Left ventricle myocardium inferior (tissue), 1 donor: ENCODE data around the gene OMA1. TPM values are rescaled to one million over a fixed set of nuclear protein-coding genes. Genes with fewer than 3 reads are reported as not detected.

Experiments used
- DNase-seq: peaks from one replicate; pipeline ENCODE4 v3.0.0-alpha.2; 2020
- H3K27ac ChIP-seq: fragments of 200-600 bp; replicated peaks from 2 replicates; pipeline ENCODE4 v1.8.0; 2021
- H3K27me3 ChIP-seq: fragments of 200-600 bp; 2 replicates; pipeline ENCODE4 v1.8.0; 2021; ENCODE audit warnings: low read depth
- H3K36me3 ChIP-seq: fragments of 200-600 bp; 2 replicates; pipeline ENCODE4 v1.8.0; 2021
- H3K4me1 ChIP-seq: fragments of 200-600 bp; 2 replicates; pipeline ENCODE4 v1.8.0; 2021
- H3K4me3 ChIP-seq: fragments of 200-600 bp; 2 replicates; pipeline ENCODE4 v1.8.0; 2021; ENCODE audit warnings: mild to moderate bottlenecking, moderate library complexity
- H3K9me3 ChIP-seq: fragments of 200-600 bp; replicated peaks from 2 replicates; pipeline ENCODE4 v1.8.0; 2021
- intact Hi-C: fragments of 100-400 bp; cut with micrococcal nuclease; formaldehyde crosslinking; loops from one replicate; pipeline ENCODE4 v1.11.0; 2022
- total RNA-seq: library from RNA; stranded (reverse); fragmentation: NEBNext Ultra II Directional; extraction: Animal tissue kit (Norgen Biotek cat#: 25700); gene quantifications from one replicate; pipeline ENCODE4 v1.2.1, GENCODE V29; 2021
- TF ChIP-seq, protein P1 (sequence below): fragments of 200-600 bp; IDR thresholded peaks from 2 replicates; pipeline ENCODE4 v1.8.0; 2021; ENCODE audit warnings: antibody characterized with exemption, mild to moderate bottlenecking, borderline replicate concordance
- donor health status: DM: no; HTN: yes; CAD: no; lungs with severe emphysema.

OMA1 gene
- total RNA-seq, 1 donor from 2014 or later = 36.6 TPM

DNA sequence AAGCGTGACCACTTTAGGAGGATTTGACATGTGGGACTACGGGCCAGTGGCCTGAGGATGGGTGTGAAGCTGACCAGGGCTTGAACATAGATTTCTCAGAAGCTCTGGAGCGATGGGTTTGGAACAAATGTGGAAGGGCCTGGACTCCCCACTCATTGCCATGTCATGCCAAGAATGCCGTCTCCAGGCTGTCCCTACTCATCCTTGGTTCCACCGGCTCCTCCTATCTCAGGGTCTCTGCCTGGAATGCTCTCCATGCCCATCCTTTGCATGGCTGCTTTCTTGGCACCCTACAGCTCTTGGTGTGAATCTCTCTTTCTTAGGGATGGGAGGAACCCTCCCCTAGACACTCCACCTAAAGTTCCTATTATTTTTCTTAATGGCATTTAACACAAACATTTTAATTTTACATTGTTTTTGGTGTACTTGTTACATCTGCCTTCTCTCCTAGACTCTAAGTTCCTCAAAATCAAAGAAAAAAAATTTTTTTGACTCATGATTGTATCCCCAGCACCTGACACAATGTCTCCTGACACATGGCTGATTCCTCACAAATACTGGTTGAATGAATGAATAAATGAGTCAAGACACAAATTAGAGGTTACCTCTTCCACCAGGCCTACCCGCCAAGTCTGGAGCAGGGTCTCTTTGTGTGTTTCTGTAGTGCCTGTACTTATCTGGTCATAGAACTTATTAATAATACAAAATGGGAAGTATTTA lies 114.5 kb downstream of the OMA1 start:
- TF ChIP-seq, protein P1, sequence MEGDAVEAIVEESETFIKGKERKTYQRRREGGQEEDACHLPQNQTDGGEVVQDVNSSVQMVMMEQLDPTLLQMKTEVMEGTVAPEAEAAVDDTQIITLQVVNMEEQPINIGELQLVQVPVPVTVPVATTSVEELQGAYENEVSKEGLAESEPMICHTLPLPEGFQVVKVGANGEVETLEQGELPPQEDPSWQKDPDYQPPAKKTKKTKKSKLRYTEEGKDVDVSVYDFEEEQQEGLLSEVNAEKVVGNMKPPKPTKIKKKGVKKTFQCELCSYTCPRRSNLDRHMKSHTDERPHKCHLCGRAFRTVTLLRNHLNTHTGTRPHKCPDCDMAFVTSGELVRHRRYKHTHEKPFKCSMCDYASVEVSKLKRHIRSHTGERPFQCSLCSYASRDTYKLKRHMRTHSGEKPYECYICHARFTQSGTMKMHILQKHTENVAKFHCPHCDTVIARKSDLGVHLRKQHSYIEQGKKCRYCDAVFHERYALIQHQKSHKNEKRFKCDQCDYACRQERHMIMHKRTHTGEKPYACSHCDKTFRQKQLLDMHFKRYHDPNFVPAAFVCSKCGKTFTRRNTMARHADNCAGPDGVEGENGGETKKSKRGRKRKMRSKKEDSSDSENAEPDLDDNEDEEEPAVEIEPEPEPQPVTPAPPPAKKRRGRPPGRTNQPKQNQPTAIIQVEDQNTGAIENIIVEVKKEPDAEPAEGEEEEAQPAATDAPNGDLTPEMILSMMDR = no peak
- intact Hi-C loops = no loop called here
- H3K9me3 ChIP-seq = peaks cover 8% of the 10 kb centered on the region
- H3K27ac ChIP-seq = no peak overlapping the region
- no peak for DNase-seq
- H3K4me3 ChIP-seq = no peak overlapping the region
- no peaks in the 10 kb centered on the region for H3K27me3 ChIP-seq
- H3K36me3 ChIP-seq = no peaks in the 10 kb centered on the region
- H3K4me1 ChIP-seq = peaks cover 15% of the 10 kb centered on the region

Other genes with a start within 250 kb of the OMA1 start
- gene TACSTD2, start 30.5 kb upstream of the OMA1 start, total RNA-seq = 0.16 TPM
- 20.4 TPM for gene MYSM1, start 153.3 kb upstream of the OMA1 start, total RNA-seq
- gene JUN, start 237.3 kb upstream of the OMA1 start, total RNA-seq = 101 TPM